ENCODE data around the gene SRSF3. TPM values are rescaled to one million over a fixed set of nuclear protein-coding genes. Genes with fewer than 3 reads are reported as not detected.
A peak's percentile ranks its signal among the peaks of the same experiment; 100 is the strongest.
"Not testable (repeated sequence)": the region's sequence is repeated elsewhere in the genome, so short reads cannot be mapped to it uniquely, and the experiment has no call there.

Gene SRSF3
- total and polyA plus RNA-seq, 3 donors from 2014 or later = 180 to 289 (median 183) TPM

GRCh38 chr6:36581716-36582115 is 12.4 kb upstream of the SRSF3 start:
- TF ChIP-seq POLR2A (IDR thresholded peaks at IDR 0.05) = no peak
- no peak for TF ChIP-seq CTCF (IDR thresholded peaks at IDR 0.05)
- intact Hi-C loops (cut with DNase I; ENCODE audit: low total_unique reads) = no loop called here
- WGBS, 2 donors = 37 to 66% methylated on average over 4 of the region's 4 CpGs
- H3K36me3 ChIP-seq (ENCODE audit: low read depth, missing control alignments) = no peaks in the 10 kb centered on the region
- peaks cover 21% of the 10 kb centered on the region for H3K4me1 ChIP-seq
- H3K27ac ChIP-seq = no peak overlapping the region
- DNase-seq = no peak
- H3K9me3 ChIP-seq = no peaks in the 10 kb centered on the region
- H3K4me3 ChIP-seq = no peak overlapping the region
- no peaks in the 10 kb centered on the region for H3K27me3 ChIP-seq

- WGBS, 2 donors = 71 to 77% methylated on average over 1 of the region's 1 CpG
Observed at GRCh38 chr6:36586606-36587005, 7.6 kb upstream of the SRSF3 start.

GRCh38 chr6:36589025-36589400 is 5.1 kb upstream of the SRSF3 start:
- H3K36me3 ChIP-seq (ENCODE audit: low read depth, missing control alignments); H3K4me1 ChIP-seq; H3K9me3 ChIP-seq; DNase-seq; H3K4me3 ChIP-seq; H3K27me3 ChIP-seq; intact Hi-C loops (cut with DNase I; ENCODE audit: low total_unique reads); H3K27ac ChIP-seq: not testable (repeated sequence)
- 94 to 96% methylated on average over 9 of the region's 9 CpGs for WGBS, 2 donors

More at GRCh38 chr6:36586606-36587005, 7.6 kb upstream of the SRSF3 start:
- DNase-seq = no peak
- no peaks in the 10 kb centered on the region for H3K36me3 ChIP-seq (ENCODE audit: low read depth, missing control alignments)
- no peaks in the 10 kb centered on the region for H3K4me1 ChIP-seq
- no peak overlapping the region for H3K27ac ChIP-seq
- H3K27me3 ChIP-seq = no peaks in the 10 kb centered on the region
- H3K9me3 ChIP-seq = no peaks in the 10 kb centered on the region
- intact Hi-C loops (cut with DNase I; ENCODE audit: low total_unique reads) = no loop called here
- H3K4me3 ChIP-seq = no peak overlapping the region
- no peak for TF ChIP-seq CTCF (IDR thresholded peaks at IDR 0.05)
- no peak for TF ChIP-seq POLR2A (IDR thresholded peaks at IDR 0.05)

- 80 to 92% methylated on average over 1 of the region's 1 CpG for WGBS, 2 donors
- Histone ChIP-seq H3K27me3 (no peaks in the 10 kb centered on the region), H3K4me3 (no peak overlapping the region), H3K9me3 (no peaks in the 10 kb centered on the region), H3K4me1 (peaks cover 4% of the 10 kb centered on the region), H3K27ac (no peak overlapping the region), H3K36me3 (ENCODE audit: low read depth, missing control alignments) (no peaks in the 10 kb centered on the region)
- intact Hi-C loops (cut with DNase I; ENCODE audit: low total_unique reads) = loop anchor here (10.0 kb wide), 1 partner anchor 45 kb away; the partner anchor contains the start of gene STK38
- TF ChIP-seq CTCF (IDR thresholded peaks at IDR 0.05) = no peak
- TF ChIP-seq POLR2A (IDR thresholded peaks at IDR 0.05) = no peak
- DNase-seq = no peak
Observed at GRCh38 chr6:36590237-36590636, 3.9 kb upstream of the SRSF3 start.

- DNase-seq = no peak
- TF ChIP-seq CTCF (IDR thresholded peaks at IDR 0.05) (no peak), POLR2A (IDR thresholded peaks at IDR 0.05) (no peak)
- H3K27ac ChIP-seq = no peak overlapping the region
Observed at GRCh38 chr6:36592221-36592655, 1.9 kb upstream of the SRSF3 start.

More at GRCh38 chr6:36592221-36592655, 1.9 kb upstream of the SRSF3 start:
- Histone ChIP-seq H3K27me3 (no peaks in the 10 kb centered on the region), H3K4me1 (peaks cover 8% of the 10 kb centered on the region), H3K4me3 (peak overlapping the region in 1 of 2 donors; percentile 98), H3K36me3 (ENCODE audit: low read depth, missing control alignments) (no peaks in the 10 kb centered on the region), H3K9me3 (no peaks in the 10 kb centered on the region)
- intact Hi-C loops (cut with DNase I; ENCODE audit: low total_unique reads) = loop anchor here (10.0 kb wide), 1 partner anchor 47 kb away; the partner anchor contains the start of gene STK38
- 83 to 85% methylated on average over 12 of the region's 12 CpGs for WGBS, 2 donors

All from testis (tissue), 3 donors.